GM19468 (cell line): ENCODE results near the gene COG1.

Experiments
- ATAC-seq: cut with Tn5 transposase; IDR thresholded peaks from one replicate; pipeline ENCODE4 v1.9.1; 2021; ENCODE audit warnings: mild to moderate bottlenecking, moderate library complexity, moderate number of reproducible peaks; ENCODE audit not compliant: unreplicated experiment; ENCODE audit errors: extremely low read depth

COG1 gene

GRCh38 chr17:73166731-73167581, 25.9 kb upstream of the COG1 start:
- ATAC-seq: peak; percentile 25

- no peak for ATAC-seq
These were observed 24.2 kb upstream of the COG1 start for GRCh38 chr17:73168667-73169066.

GRCh38 chr17:73170324-73170723, 22.5 kb upstream of the COG1 start:
- ATAC-seq: no peak

- ATAC-seq: no peak
These were observed 20.6 kb upstream of the COG1 start for GRCh38 chr17:73172252-73172651.

DNA sequence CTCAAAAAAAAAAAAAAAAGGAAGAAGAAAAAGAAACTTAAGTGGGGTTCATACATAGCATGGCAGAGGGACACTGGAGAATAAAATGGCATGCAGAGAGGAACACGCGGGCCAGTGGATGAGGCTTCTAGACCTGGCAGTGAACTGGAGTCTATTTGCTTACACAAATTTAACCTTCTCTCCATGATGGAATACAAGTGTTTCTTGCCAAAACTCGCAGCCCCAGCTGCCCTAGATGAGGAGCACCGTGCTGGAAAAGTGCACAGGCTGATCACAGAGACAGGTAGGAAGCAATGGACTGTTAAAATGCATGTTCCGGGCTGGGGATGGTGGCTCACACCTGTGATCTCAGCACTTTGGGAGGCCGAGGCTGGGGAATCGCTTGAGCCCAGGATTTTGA, 18.7 kb upstream of the COG1 start:
- ATAC-seq: no peak

GRCh38 chr17:73175962-73176565, 16.8 kb upstream of the COG1 start:
- ATAC-seq: no peak

GRCh38 chr17:73179387-73179786, 13.5 kb upstream of the COG1 start:
- ATAC-seq: no peak

- ATAC-seq: no peak
These were observed 13.0 kb upstream of the COG1 start for GRCh38 chr17:73179878-73180277.

- ATAC-seq: no peak
These were observed 10.1 kb upstream of the COG1 start for GRCh38 chr17:73182616-73183310.

DNA sequence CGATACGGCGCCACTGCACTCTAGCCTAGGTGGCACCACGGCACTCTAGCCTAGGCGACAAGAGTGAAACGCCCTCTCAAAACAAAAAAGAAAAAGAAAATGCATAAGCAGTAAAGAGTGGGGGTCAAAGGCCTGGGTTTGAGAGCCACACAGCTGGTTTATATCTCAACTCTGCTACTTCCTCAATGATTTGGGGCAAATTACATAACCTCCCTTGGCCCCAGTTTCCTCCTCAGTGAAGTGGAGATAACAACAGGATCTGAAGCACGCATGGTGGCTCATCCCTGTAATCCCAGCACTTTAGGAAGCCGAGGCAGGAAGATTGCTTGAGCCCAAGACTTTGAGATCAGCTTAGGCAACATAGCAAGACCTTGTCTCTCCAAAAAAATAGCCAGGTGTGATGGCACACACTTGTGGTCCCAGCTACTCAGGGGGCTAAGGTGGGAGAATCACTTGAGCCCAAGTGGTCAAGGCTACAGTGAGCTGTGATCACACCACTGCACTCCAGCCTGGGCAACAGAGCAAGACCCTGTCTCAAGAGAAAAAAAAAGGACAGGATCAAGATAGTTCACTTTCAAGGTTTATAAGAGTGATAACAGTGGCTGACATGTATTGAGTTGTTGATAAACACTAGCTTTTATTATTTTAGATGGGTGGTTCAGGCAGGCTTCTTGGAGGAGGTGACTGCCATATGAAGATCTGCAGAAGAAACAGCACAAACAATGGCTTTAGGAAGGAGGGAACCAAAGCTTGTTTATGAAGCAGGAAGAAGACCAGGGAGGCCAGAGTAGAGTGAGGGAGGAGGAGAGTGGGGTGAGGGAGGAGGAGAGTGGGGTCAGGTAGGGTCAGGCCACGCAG, 8.5 kb upstream of the COG1 start:
- ATAC-seq: no peak

GRCh38 chr17:73186283-73187050, 6.4 kb upstream of the COG1 start:
- no peak for ATAC-seq

- no peak for ATAC-seq
These were observed 5.6 kb upstream of the COG1 start for GRCh38 chr17:73187203-73187769.

GRCh38 chr17:73188011-73188410, 4.8 kb upstream of the COG1 start:
- ATAC-seq: no peak

- no peak for ATAC-seq
These were observed 3.3 kb upstream of the COG1 start for GRCh38 chr17:73189417-73190099.

- peak; percentile 25 for ATAC-seq
These were observed 1.2 kb upstream of the COG1 start for GRCh38 chr17:73191443-73192205.

DNA sequence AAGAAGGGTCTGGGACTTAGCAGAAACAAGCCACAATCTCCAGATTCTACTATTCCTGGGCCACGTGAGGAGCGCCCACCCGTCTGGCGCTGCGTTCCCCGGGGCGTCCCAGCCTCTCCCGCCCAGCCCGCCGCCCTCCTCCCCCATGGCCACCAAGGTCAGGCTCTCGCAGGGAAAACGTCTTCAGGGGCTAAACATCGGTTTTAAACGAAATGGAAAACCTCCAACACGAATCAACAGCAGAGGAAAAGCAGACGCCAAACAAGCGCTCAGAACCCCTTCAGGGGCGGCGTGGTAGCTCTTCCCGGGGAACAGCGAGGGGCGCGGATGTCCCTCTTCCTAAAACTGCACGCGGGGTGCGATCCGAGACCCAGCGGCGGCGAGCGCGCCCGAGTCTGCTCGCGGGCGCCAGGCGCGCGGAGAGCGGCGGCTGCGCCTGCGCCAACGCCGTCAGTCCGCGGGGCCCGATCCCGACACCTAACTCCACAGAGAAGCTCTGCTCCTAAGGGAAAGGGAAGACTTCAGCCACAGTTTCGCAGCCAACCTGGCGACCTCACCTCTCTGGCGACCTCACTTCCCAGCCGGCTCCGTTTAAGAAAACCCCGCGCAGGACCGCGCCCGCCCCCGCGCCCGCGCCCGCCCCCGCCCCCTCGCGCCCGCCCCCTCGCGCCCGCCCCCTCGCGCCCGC, 505 bp upstream of the COG1 start:
- no peak for ATAC-seq

DNA sequence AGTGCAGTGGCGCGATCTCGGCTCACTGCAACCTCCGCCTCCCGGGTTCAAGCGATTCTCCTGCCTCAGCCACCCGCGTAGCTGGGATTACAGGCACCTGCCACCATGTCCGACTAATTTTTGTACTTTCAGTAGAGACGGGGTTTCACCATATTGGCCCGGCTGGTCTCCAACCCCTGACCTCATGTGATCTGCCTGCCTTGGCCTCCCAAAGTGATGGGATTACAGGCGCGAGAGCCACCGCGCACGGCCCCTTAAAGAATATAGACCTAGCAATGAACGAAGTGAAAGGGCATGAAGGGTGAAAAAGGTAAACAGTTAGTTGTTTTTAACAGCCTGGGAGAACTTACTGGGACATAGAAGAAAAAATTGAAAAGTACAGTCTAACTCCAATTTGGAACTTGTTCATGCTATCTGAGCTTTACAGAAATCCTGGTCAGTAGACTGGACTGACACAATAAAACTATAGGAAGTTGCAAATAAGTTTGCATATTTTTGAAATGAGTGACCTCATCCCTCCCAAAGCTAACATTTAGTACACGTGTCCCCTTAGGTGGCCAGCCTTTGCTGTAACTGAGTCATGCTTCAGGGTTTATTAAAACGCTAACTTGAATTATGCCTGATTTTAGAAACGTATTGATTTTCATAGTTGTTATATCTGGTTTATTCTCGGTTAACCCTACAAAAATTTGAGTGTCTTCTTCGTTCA, 1.8 kb downstream of the COG1 start:
- ATAC-seq: no peak
